OCI-LY7 (cell line): Measurements from ENCODE around the gene PWWP2A. TPM values are rescaled to one million over a fixed set of nuclear protein-coding genes. Genes with fewer than 3 reads are reported as not detected.

Experiments
- BruUV-seq: library from RNA; stranded (reverse); fragments of 400-500 nt; replicated peaks from 2 replicates; lab custom pipeline; 2021; lab: Mats Ljungman, UMichigan
- CTCF ChIA-PET: fragments of 300-600 bp; sonication (Branson Sonifier 250); formaldehyde crosslinking; loops from one replicate; lab custom pipeline; 2022; ENCODE audit warnings: antibody characterized with exemption; ENCODE audit not compliant: unreplicated experiment; lab: Charles Lee
- POLR2A ChIA-PET: fragments of 300-600 bp; sonication (Branson Sonifier 250); formaldehyde crosslinking; loops from one replicate; lab custom pipeline; 2022; ENCODE audit warnings: antibody characterized with exemption; lab: Charles Lee
- DNase-seq: peaks from one replicate; pipeline ENCODE4 v3.0.0-alpha.2; 2015; ENCODE audit warnings: low spot score
- H2AFZ ChIP-seq: fragments of 200-600 bp; sonication (generic), shearing (Covaris generic); 2 replicates; pipeline ENCODE4 v1.6.1; 2014; ENCODE audit warnings: mild to moderate bottlenecking, antibody characterized with exemption, low read length, moderate library complexity
- H3K27ac ChIP-seq: fragments of 200-600 bp; sonication (generic); 2 replicates; pipeline ENCODE4 v1.5.1; 2014; ENCODE audit warnings: mixed run types, low read depth, mild to moderate bottlenecking, moderate library complexity, low read length, inconsistent platforms; ENCODE audit not compliant: poor library complexity, severe bottlenecking
- H3K36me3 ChIP-seq: fragments of 200-600 bp; sonication (generic); 2 replicates; pipeline ENCODE4 v1.6.1; 2014; ENCODE audit warnings: mild to moderate bottlenecking, antibody characterized with exemption, low read length, moderate library complexity, mixed read lengths; ENCODE audit not compliant: insufficient read depth
- H3K4me1 ChIP-seq: fragments of 200-600 bp; sonication (generic); 2 replicates; pipeline ENCODE4 v1.5.1; 2014; ENCODE audit warnings: mild to moderate bottlenecking, low read length; ENCODE audit not compliant: insufficient read depth, poor library complexity, severe bottlenecking
- H3K4me2 ChIP-seq: fragments of 200-600 bp; sonication (generic); 2 replicates; pipeline ENCODE4 v1.6.1; 2014; ENCODE audit warnings: mild to moderate bottlenecking, low read length
- H3K4me3 ChIP-seq: fragments of 200-600 bp; sonication (generic); 2 replicates; pipeline ENCODE4 v1.5.1; 2014; ENCODE audit warnings: mild to moderate bottlenecking, low read depth, low read length; ENCODE audit not compliant: poor library complexity, severe bottlenecking
- H3K79me2 ChIP-seq: fragments of 200-600 bp; sonication (generic); 2 replicates; pipeline ENCODE4 v1.6.1; 2016; ENCODE audit warnings: low read depth, mild to moderate bottlenecking, low read length, moderate library complexity, mixed read lengths; ENCODE audit not compliant: insufficient read depth
- H3K9me2 ChIP-seq: fragments of 200-600 bp; sonication (generic); 2 replicates; pipeline ENCODE4 v1.6.1; 2016; ENCODE audit warnings: mild to moderate bottlenecking, low read length, mixed read lengths; ENCODE audit not compliant: insufficient read depth
- H3K9me3 ChIP-seq: fragments of 200-600 bp; sonication (generic); 2 replicates; pipeline ENCODE4 v1.6.1; 2014; ENCODE audit warnings: mild to moderate bottlenecking, mixed run types, low read length, mixed read lengths
- H4K20me1 ChIP-seq: fragments of 200-600 bp; sonication (generic); 2 replicates; pipeline ENCODE4 v1.6.1; 2014; ENCODE audit warnings: mild to moderate bottlenecking, antibody characterized with exemption, low read length, moderate library complexity, mixed read lengths; ENCODE audit not compliant: insufficient read depth
- EZH2phosphoT487 ChIP-seq: fragments of 200-600 bp; sonication (generic); IDR thresholded peaks from 2 replicates; pipeline ENCODE4 v1.6.1; 2018; ENCODE audit warnings: low read depth, borderline replicate concordance, mild to moderate bottlenecking, mixed run types, antibody characterized with exemption, low read length, moderate library complexity, mixed read lengths
- intact Hi-C: fragments of 100-400 bp; cut with micrococcal nuclease; formaldehyde crosslinking; loops from one replicate; pipeline ENCODE4 v1.10.0; 2022; ENCODE audit not compliant: unreplicated experiment
- total RNA-seq, 2 experiments: library from RNA; depleted of rRNA in 1 of 2; stranded (reverse); fragments of >200 nt in 1 of 2; shearing (Covaris generic) in 1 of 2; gene quantifications; 2 replicates each; pipeline ENCODE4 v1.2.3, GENCODE V29; 2014 to 2022
- TF ChIP-seq, protein P1 (sequence below): fragments of 200-600 bp; sonication (generic); conservative IDR thresholded peaks from 2 replicates; pipeline ENCODE4 v1.5.1; 2014; ENCODE audit warnings: mild to moderate bottlenecking, antibody characterized with exemption, low read length, moderate library complexity, mixed read lengths

Gene PWWP2A
- total RNA-seq, 2 experiments from 2014 or later = 28.3 to 28.4 TPM

DNA sequence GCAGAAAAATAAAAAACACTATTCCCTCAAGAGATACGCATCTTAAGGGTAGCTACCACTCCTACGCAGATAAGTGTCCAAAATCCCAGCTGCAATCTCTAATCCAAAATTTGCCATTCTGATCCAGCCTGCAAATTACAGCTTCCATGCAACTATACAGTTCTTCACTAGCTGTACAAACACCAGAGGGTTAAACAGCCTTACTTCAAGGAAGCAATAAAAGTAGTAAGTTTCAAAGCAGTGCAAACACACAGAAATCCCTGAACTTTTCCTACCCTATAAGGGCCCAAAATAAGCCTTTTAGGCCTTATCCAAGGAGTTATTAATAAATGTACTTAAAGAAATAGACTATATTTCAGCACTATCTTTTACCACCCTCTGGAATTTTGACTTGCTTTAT lies 39.5 kb downstream of the PWWP2A start:
- DNase-seq = no peak
- Histone ChIP-seq H3K9me3 (no peaks in the 10 kb centered on the region), H4K20me1 (no peaks in the 10 kb centered on the region), H3K4me1 (no peaks in the 10 kb centered on the region), H3K4me2 (no peak overlapping the region), H3K4me3 (no peak overlapping the region), H3K79me2 (no peaks in the 10 kb centered on the region), H2AFZ (no peak overlapping the region), H3K36me3 (peaks cover 6% of the 10 kb centered on the region; the same call in 1 of the 2 replicates), H3K9me2 (no peaks in the 10 kb centered on the region), H3K27ac (no peak overlapping the region)
- intact Hi-C loops = loop anchor here (2.0 to 5.0 kb wide), 3 partner anchors 79 to 308 kb away; no protein-coding TSS in a partner anchor
- ChIA-PET POLR2A (interaction anchor here (0.6 to 2.5 kb wide), 6 partner anchors 9 to 659 kb away, joined by 3 to 8 read pairs (median 4); no protein-coding TSS in a partner anchor), CTCF (no interaction called here)
- BruUV-seq = no TSS peak
- TF ChIP-seq, protein P1, sequence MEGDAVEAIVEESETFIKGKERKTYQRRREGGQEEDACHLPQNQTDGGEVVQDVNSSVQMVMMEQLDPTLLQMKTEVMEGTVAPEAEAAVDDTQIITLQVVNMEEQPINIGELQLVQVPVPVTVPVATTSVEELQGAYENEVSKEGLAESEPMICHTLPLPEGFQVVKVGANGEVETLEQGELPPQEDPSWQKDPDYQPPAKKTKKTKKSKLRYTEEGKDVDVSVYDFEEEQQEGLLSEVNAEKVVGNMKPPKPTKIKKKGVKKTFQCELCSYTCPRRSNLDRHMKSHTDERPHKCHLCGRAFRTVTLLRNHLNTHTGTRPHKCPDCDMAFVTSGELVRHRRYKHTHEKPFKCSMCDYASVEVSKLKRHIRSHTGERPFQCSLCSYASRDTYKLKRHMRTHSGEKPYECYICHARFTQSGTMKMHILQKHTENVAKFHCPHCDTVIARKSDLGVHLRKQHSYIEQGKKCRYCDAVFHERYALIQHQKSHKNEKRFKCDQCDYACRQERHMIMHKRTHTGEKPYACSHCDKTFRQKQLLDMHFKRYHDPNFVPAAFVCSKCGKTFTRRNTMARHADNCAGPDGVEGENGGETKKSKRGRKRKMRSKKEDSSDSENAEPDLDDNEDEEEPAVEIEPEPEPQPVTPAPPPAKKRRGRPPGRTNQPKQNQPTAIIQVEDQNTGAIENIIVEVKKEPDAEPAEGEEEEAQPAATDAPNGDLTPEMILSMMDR = no peak
- no peak for TF ChIP-seq EZH2phosphoT487

DNA sequence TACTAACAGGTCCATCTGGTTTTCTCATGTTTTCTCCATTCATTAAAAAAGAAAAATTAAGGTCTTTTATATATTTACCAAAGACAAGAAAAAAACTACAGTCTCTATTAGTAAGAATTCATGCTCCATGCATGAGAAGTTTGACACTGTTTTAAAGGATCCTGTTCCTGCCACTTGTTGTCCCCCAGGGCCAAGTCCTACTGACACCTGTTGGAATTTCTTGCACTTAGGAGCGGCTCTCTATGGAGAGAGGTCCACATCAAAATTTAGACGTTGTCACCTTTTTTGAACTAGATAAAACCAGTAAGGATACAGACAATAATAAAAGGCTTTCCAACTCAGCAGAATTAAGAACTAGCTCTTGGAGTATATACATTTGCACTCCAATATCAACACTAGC lies 42.3 kb downstream of the PWWP2A start:
- Histone ChIP-seq H3K79me2 (no peaks in the 10 kb centered on the region), H3K4me1 (peaks cover 3% of the 10 kb centered on the region), H3K9me2 (no peaks in the 10 kb centered on the region), H3K9me3 (no peaks in the 10 kb centered on the region), H3K36me3 (peaks cover 6% of the 10 kb centered on the region; the same call in 1 of the 2 replicates), H4K20me1 (no peaks in the 10 kb centered on the region), H3K27ac (no peak overlapping the region), H3K4me3 (no peak overlapping the region), H3K4me2 (no peak overlapping the region), H2AFZ (no peak overlapping the region)
- TF ChIP-seq, protein P1 = no peak
- no peak for TF ChIP-seq EZH2phosphoT487
- CTCF ChIA-PET = no interaction called here
- intact Hi-C loops = no loop called here
- POLR2A ChIA-PET = interaction anchor here (1.2 to 1.8 kb wide), 2 partner anchors 11 to 320 kb away, joined by 3 to 6 read pairs; no protein-coding TSS in a partner anchor
- BruUV-seq = no TSS peak
- no peak for DNase-seq

- Histone ChIP-seq H2AFZ (no peak overlapping the region), H3K79me2 (no peaks in the 10 kb centered on the region), H3K4me1 (peaks cover 10% of the 10 kb centered on the region), H3K9me3 (no peaks in the 10 kb centered on the region), H4K20me1 (no peaks in the 10 kb centered on the region), H3K27ac (no peak overlapping the region), H3K36me3 (peaks cover 6% of the 10 kb centered on the region; the same call in 1 of the 2 replicates), H3K4me2 (no peak overlapping the region), H3K9me2 (no peaks in the 10 kb centered on the region), H3K4me3 (no peak overlapping the region)
- DNase-seq = no peak
- no TSS peak for BruUV-seq
- POLR2A ChIA-PET = interaction anchor here (0.6 to 1.8 kb wide), 4 partner anchors 10 to 860 kb away, joined by 3 to 6 read pairs (median 4); no protein-coding TSS in a partner anchor
- CTCF ChIA-PET = no interaction called here
- intact Hi-C loops = no loop called here
- no peak for TF ChIP-seq EZH2phosphoT487
- TF ChIP-seq, protein P1 = no peak
Observed at GRCh38 chr5:160075073-160075472, 44.2 kb downstream of the PWWP2A start.
